Nephron (organoid): Measurements from ENCODE around the gene ANGPTL1.

Experiments used
- H3K27ac Mint-ChIP-seq, 3 experiments: 2 replicates each; pipeline ENCODE4 v1.8.0; 2020; ENCODE audit warnings: mixed read lengths in 3 of 3, mild to moderate bottlenecking in 2 of 3, moderate library complexity in 1 of 3
- H3K27me3 Mint-ChIP-seq: 2 replicates; pipeline ENCODE4 v1.8.0; 2021; ENCODE audit warnings: low read depth, mild to moderate bottlenecking, moderate library complexity, mixed read lengths
- H3K36me3 Mint-ChIP-seq: 2 replicates; pipeline ENCODE4 v1.8.0; 2020; ENCODE audit warnings: low read depth, mixed read lengths
- H3K4me1 Mint-ChIP-seq: 2 replicates; pipeline ENCODE4 v1.8.0; 2020; ENCODE audit warnings: mixed read lengths
- H3K4me3 Mint-ChIP-seq, 3 experiments: 2 replicates each; pipeline ENCODE4 v1.8.0; 2020; ENCODE audit warnings: mild to moderate bottlenecking in 3 of 3, mixed read lengths in 3 of 3, moderate library complexity in 2 of 3
- H3K9me3 Mint-ChIP-seq: 2 replicates; pipeline ENCODE4 v1.8.0; 2020; ENCODE audit warnings: mixed read lengths
- CTCF ChIP-seq, 3 experiments: fragments of 200-600 bp; sonication (generic); IDR thresholded peaks; one replicate each; pipeline ENCODE4 v1.5.0; 2021; ENCODE audit warnings: antibody characterized with exemption in 3 of 3; ENCODE audit not compliant: unreplicated experiment in 3 of 3

The ANGPTL1 gene

DNA sequence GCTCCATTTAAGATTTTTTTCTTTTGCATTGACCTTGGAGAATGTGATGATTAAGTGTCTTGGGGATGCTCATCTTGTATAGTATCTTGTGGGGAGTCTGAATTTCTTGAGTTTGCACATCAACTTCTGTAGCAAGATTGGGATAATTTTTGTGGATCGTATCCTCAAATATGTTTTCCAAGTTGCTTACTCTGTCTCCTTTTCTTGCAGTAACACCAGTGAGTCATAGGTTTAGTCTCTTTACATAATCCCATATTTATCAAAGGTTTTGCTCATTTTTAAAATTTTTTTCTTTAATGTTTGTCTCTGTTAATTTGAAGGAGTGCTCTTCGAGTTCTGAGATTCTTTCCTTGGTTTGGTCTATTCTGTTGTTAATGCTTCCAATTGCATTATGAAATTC, 41.7 kb upstream of the ANGPTL1 start:
- Mint-ChIP-seq H3K4me1 (no peaks in the 10 kb centered on the region), H3K9me3 (peaks cover 4% of the 10 kb centered on the region), H3K27me3 (no peaks in the 10 kb centered on the region), H3K27ac (no peak overlapping the region), H3K4me3 (no peak overlapping the region), H3K36me3 (peaks cover 73% of the 10 kb centered on the region)
- TF ChIP-seq CTCF (IDR thresholded peaks at IDR 0.05; ENCODE audit: unreplicated experiment in 3 of 3), result no peak

DNA sequence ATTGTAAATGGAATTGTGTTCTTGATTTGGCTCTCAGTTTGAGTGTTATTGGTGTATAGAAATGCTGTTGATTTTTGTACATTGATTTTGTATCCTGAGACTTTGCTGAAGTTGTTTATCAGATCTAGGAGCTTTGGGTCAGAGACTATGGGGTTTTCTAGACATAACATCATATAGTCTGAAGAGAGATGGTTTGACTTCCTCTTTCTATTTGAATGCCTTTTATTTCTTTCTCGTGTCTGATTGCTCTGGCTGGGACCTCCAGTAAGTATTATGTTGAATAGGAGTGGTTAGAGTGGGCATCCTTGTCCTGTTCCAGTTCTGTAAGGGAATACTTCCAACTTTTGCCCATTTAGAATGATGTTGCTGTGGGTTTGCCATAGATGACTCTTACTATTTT, 39.1 kb upstream of the ANGPTL1 start:
- peaks cover 69% of the 10 kb centered on the region for H3K36me3 Mint-ChIP-seq
- peaks cover 8% of the 10 kb centered on the region for H3K9me3 Mint-ChIP-seq
- TF ChIP-seq CTCF (IDR thresholded peaks at IDR 0.05; ENCODE audit: unreplicated experiment in 3 of 3), result no peak
- H3K27ac Mint-ChIP-seq, result no peak overlapping the region
- H3K4me3 Mint-ChIP-seq, result no peak overlapping the region
- no peaks in the 10 kb centered on the region for H3K27me3 Mint-ChIP-seq
- H3K4me1 Mint-ChIP-seq, result no peaks in the 10 kb centered on the region

GRCh38 chr1:178908358-178908757, 37.5 kb upstream of the ANGPTL1 start:
- Mint-ChIP-seq H3K27ac (no peak overlapping the region), H3K9me3 (peaks cover 19% of the 10 kb centered on the region), H3K27me3 (no peaks in the 10 kb centered on the region), H3K4me1 (no peaks in the 10 kb centered on the region), H3K36me3 (peaks cover 75% of the 10 kb centered on the region), H3K4me3 (no peak overlapping the region)
- TF ChIP-seq CTCF (IDR thresholded peaks at IDR 0.05; ENCODE audit: unreplicated experiment in 3 of 3), result no peak

- no peak for TF ChIP-seq CTCF (IDR thresholded peaks at IDR 0.05; ENCODE audit: unreplicated experiment in 3 of 3)
- Mint-ChIP-seq H3K9me3 (peaks cover 13% of the 10 kb centered on the region), H3K27ac (peak overlapping the region; percentile 55 to 65 (median 60)), H3K4me1 (no peaks in the 10 kb centered on the region), H3K4me3 (no peak overlapping the region), H3K27me3 (no peaks in the 10 kb centered on the region), H3K36me3 (peaks cover 49% of the 10 kb centered on the region)
These were observed 30.7 kb upstream of the ANGPTL1 start for GRCh38 chr1:178901482-178902125.

DNA sequence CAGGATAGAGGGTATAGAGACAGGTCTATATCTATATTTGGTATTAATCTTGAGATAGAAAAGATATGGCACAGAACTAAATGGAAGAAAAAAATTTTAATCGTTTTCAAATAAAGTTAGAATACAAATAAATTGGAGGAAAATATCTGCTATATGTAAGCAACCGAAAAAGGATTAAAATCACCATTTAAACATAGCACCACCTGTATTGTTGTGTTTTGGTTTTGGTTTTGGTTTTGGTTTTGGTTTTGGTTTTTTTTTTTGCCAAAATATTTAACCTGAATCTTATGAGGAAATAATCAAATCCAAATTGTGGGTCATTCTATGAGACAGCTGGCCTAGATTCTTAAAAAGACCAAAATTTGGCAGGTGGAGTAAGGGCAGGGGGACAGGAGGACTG, 28.5 kb upstream of the ANGPTL1 start:
- no peaks in the 10 kb centered on the region for H3K4me1 Mint-ChIP-seq
- peaks cover 55% of the 10 kb centered on the region for H3K36me3 Mint-ChIP-seq
- peaks cover 19% of the 10 kb centered on the region for H3K9me3 Mint-ChIP-seq
- TF ChIP-seq CTCF (IDR thresholded peaks at IDR 0.05; ENCODE audit: unreplicated experiment in 3 of 3), result no peak
- H3K4me3 Mint-ChIP-seq, result no peak overlapping the region
- H3K27me3 Mint-ChIP-seq, result no peaks in the 10 kb centered on the region
- H3K27ac Mint-ChIP-seq, result no peak overlapping the region

- no peaks in the 10 kb centered on the region for H3K27me3 Mint-ChIP-seq
- peaks cover 13% of the 10 kb centered on the region for H3K9me3 Mint-ChIP-seq
- H3K4me1 Mint-ChIP-seq, result no peaks in the 10 kb centered on the region
- peaks cover 49% of the 10 kb centered on the region for H3K36me3 Mint-ChIP-seq
- TF ChIP-seq CTCF (IDR thresholded peaks at IDR 0.05; ENCODE audit: unreplicated experiment in 3 of 3), result no peak
- H3K27ac Mint-ChIP-seq, result no peak overlapping the region
- no peak overlapping the region for H3K4me3 Mint-ChIP-seq
These were observed 27.5 kb upstream of the ANGPTL1 start for GRCh38 chr1:178898401-178898800.
